GM10248 (cell line): ENCODE results near the gene ZNF823.

ENCODE experiments used
- CTCF ChIA-PET: fragments of 300-600 bp; sonication (Branson Sonifier 250); formaldehyde crosslinking; extraction: SDS; loops from one replicate; lab custom pipeline; 2021; ENCODE audit warnings: antibody characterized with exemption; lab: Yijun Ruan, JAX
- POLR2A ChIA-PET: fragments of 350-650 bp; sonication (Branson Sonifier 250); formaldehyde crosslinking; extraction: SDS; loops from one replicate; lab custom pipeline; 2020; ENCODE audit warnings: antibody characterized with exemption; lab: Yijun Ruan, JAX
- DNase-seq: peaks from one replicate; pipeline ENCODE4 v3.0.0; 2012; ENCODE audit errors: extremely low spot score
- CTCF ChIP-seq: IDR thresholded peaks from 2 replicates; pipeline ENCODE4 v1.5.1; 2012; ENCODE audit warnings: mild to moderate bottlenecking, low read depth; ENCODE audit errors: extremely low read depth, missing control alignments, control extremely low read depth

The ZNF823 gene

GRCh38 chr19:11763117-11763516 lies 24.4 kb upstream of the ZNF823 start:
- POLR2A ChIA-PET, result no interaction called here
- CTCF ChIA-PET, result interaction anchor here (0.9 kb wide), 1 partner anchor 35 kb away, joined by 4 read pairs; the partner anchor contains the start of gene ZNF491
- TF ChIP-seq CTCF, result no peak
- DNase-seq, result no peak

DNA sequence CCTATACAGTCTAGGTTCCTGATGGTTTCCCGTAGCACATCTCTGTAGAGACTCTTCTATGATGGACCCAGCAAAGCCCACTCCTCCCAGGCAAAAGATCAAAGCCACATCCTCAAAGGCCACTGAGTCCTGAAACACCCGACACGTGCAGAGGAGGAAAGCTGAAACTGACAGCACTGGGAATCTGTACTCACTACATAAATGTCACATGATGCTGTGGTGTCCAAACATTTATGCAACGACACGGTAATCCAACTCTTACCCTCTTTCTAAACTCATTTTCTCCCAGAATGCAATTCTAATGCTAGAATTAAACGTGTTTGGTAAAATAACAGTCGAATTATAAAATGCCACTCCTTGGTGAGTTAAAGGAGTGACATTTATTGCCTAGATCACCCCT lies 21.1 kb upstream of the ZNF823 start:
- CTCF ChIA-PET, result no interaction called here
- DNase-seq, result no peak
- POLR2A ChIA-PET, result no interaction called here
- no peak for TF ChIP-seq CTCF

DNA sequence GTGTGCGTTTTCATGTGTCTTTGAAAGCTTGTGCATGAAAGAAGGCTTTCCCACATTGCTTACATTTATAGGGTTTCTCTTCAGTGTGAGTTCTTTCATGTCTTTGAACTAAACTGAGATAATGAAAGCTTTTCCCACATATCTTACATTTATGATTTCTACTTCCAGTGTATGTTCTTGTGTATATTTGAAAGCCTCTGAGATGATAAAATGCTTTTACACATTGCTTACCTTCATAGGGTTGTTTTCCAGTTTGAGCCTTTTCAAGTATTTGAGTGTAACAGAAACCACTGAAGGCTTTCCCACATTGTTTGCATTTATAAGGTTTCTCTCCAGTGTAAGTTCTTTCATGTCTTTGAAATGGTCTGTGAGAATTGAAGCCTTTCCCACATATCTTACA lies 18.2 kb upstream of the ZNF823 start:
- TF ChIP-seq CTCF, result no peak
- CTCF ChIA-PET, result no interaction called here
- DNase-seq, result no peak
- POLR2A ChIA-PET, result no interaction called here

- ChIA-PET POLR2A (no interaction called here), CTCF (no interaction called here)
- DNase-seq, result no peak
- TF ChIP-seq CTCF, result no peak
These were observed 15.9 kb upstream of the ZNF823 start for GRCh38 chr19:11754663-11755062.

DNA sequence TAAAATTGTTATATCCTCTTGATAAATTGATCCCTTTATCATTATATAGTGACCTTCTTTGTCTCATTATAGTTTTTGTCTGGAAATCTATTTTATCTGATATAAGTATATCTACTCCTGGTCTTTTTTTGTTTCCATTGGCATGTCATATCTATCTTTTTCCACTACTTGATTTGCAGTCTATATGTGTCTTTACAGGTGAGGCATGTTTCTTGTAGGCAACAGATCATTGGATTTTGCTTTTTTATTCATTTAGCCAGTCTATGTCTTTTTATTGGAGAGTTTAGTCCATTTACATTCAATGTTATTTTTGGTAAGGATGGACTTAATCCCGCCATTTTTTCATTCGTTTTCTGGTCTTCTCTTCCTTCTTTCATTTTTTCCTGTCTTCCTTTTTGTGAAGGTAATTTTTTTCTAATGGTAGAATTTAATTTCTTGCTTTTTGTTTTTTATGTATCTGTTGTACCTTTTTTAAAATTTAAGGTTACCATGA lies 13.5 kb upstream of the ZNF823 start:
- POLR2A ChIA-PET, result no interaction called here

DNA sequence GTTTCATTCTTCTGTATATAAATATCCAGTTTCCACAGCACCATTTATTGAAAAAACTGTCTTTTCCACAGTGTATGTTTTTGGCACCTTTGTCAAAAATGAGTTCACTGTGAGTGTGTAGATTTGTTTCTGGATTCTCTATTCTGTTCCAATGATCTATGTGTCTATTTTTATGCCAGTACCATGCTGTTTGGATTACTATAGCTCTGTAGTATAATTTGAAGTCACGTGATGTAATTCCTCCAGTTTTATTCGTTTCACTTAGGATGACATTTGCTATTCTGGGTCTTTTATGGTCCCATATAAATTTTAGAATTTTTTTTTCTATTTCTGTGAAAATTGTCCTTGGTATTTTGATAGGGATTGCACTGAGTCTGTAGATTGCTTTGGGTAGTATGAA lies 11.0 kb upstream of the ZNF823 start:
- ChIA-PET CTCF (no interaction called here), POLR2A (no interaction called here)
- no peak for DNase-seq
- no peak for TF ChIP-seq CTCF

More for the DNA sequence above, 13.5 kb upstream of the ZNF823 start:
- CTCF ChIA-PET, result no interaction called here
- DNase-seq, result no peak
- TF ChIP-seq CTCF, result no peak

GRCh38 chr19:11747277-11747676 lies 8.5 kb upstream of the ZNF823 start:
- ChIA-PET POLR2A (no interaction called here), CTCF (interaction anchor here (0.9 kb wide), 1 partner anchor 13 kb away, joined by 3 read pairs; no protein-coding TSS in a partner anchor)
- no peak for DNase-seq
- TF ChIP-seq CTCF, result no peak
